Osteocyte (in vitro differentiated cells): ENCODE results near the gene GNAI2. TPM values are rescaled to one million over a fixed set of nuclear protein-coding genes. Genes with fewer than 3 reads are reported as not detected.

Source experiments
- DNase-seq: peaks from one replicate; pipeline ENCODE4 v3.0.0; 2021; ENCODE audit warnings: mixed read lengths; ENCODE audit not compliant: unreplicated experiment; ENCODE audit errors: extremely low spot score
- H3K27ac Mint-ChIP-seq: one replicate; pipeline ENCODE4 v1.8.0; 2021; ENCODE audit warnings: mild to moderate bottlenecking, mixed read lengths; ENCODE audit not compliant: unreplicated experiment
- H3K27me3 Mint-ChIP-seq: one replicate; pipeline ENCODE4 v1.8.0; 2021; ENCODE audit warnings: mixed read lengths; ENCODE audit not compliant: unreplicated experiment
- H3K36me3 Mint-ChIP-seq: one replicate; pipeline ENCODE4 v1.8.0; 2021; ENCODE audit warnings: mixed read lengths; ENCODE audit not compliant: unreplicated experiment
- H3K4me1 Mint-ChIP-seq: one replicate; pipeline ENCODE4 v1.8.0; 2021; ENCODE audit warnings: mixed read lengths; ENCODE audit not compliant: unreplicated experiment
- H3K4me3 Mint-ChIP-seq: one replicate; pipeline ENCODE4 v1.8.0; 2021; ENCODE audit warnings: mild to moderate bottlenecking, moderate library complexity, mixed read lengths; ENCODE audit not compliant: unreplicated experiment
- H3K9me3 Mint-ChIP-seq: one replicate; pipeline ENCODE4 v1.8.0; 2021; ENCODE audit warnings: mixed read lengths; ENCODE audit not compliant: unreplicated experiment
- CTCF ChIP-seq: fragments of 200-600 bp; sonication (generic); IDR thresholded peaks from 2 replicates; pipeline ENCODE4 v1.5.0; 2021; ENCODE audit warnings: antibody characterized with exemption, mild to moderate bottlenecking, moderate library complexity
- total RNA-seq: library from RNA; stranded (reverse); gene quantifications from 2 replicates; pipeline ENCODE4 v1.2.1, GENCODE V29; 2021

Gene GNAI2
- total RNA-seq, 1 donor from 2014 or later = 340 TPM

- DNase-seq = no peak
- Mint-ChIP-seq H3K9me3 (no peaks in the 10 kb centered on the region), H3K4me3 (no peak overlapping the region), H3K4me1 (peaks cover 86% of the 10 kb centered on the region), H3K27ac (peak overlapping the region; percentile 89), H3K27me3 (no peaks in the 10 kb centered on the region), H3K36me3 (no peaks in the 10 kb centered on the region)
- no peak for TF ChIP-seq CTCF
Observed at GRCh38 chr3:50264964-50265485, 29.0 kb downstream of the GNAI2 start.

GRCh38 chr3:50265571-50265970 is 29.6 kb downstream of the GNAI2 start:
- peaks cover 84% of the 10 kb centered on the region for H3K4me1 Mint-ChIP-seq
- H3K27me3 Mint-ChIP-seq = no peaks in the 10 kb centered on the region
- TF ChIP-seq CTCF = no peak
- no peaks in the 10 kb centered on the region for H3K9me3 Mint-ChIP-seq
- H3K27ac Mint-ChIP-seq = peak overlapping the region; percentile 70
- no peak overlapping the region for H3K4me3 Mint-ChIP-seq
- H3K36me3 Mint-ChIP-seq = no peaks in the 10 kb centered on the region
- DNase-seq = no peak

- DNase-seq = no peak
- Mint-ChIP-seq H3K9me3 (no peaks in the 10 kb centered on the region), H3K27ac (peak overlapping the region; percentile 70), H3K4me3 (no peak overlapping the region), H3K27me3 (no peaks in the 10 kb centered on the region), H3K4me1 (peaks cover 80% of the 10 kb centered on the region), H3K36me3 (no peaks in the 10 kb centered on the region)
- TF ChIP-seq CTCF = no peak
Observed at GRCh38 chr3:50266017-50266416, 30.0 kb downstream of the GNAI2 start.

GRCh38 chr3:50266836-50267235 is 30.8 kb downstream of the GNAI2 start:
- H3K27me3 Mint-ChIP-seq = no peaks in the 10 kb centered on the region
- DNase-seq = no peak
- TF ChIP-seq CTCF = no peak
- peak overlapping the region; percentile 57 for H3K27ac Mint-ChIP-seq
- peak overlapping the region; percentile 51 for H3K4me3 Mint-ChIP-seq
- no peaks in the 10 kb centered on the region for H3K9me3 Mint-ChIP-seq
- H3K4me1 Mint-ChIP-seq = peaks cover 74% of the 10 kb centered on the region
- no peaks in the 10 kb centered on the region for H3K36me3 Mint-ChIP-seq

GRCh38 chr3:50267280-50267913 is 31.4 kb downstream of the GNAI2 start:
- Mint-ChIP-seq H3K27ac (peak overlapping the region; percentile 57), H3K4me3 (peak overlapping the region; percentile 51)

More at GRCh38 chr3:50267280-50267913, 31.4 kb downstream of the GNAI2 start:
- DNase-seq = no peak
- Mint-ChIP-seq H3K9me3 (no peaks in the 10 kb centered on the region), H3K36me3 (no peaks in the 10 kb centered on the region), H3K4me1 (peaks cover 73% of the 10 kb centered on the region), H3K27me3 (no peaks in the 10 kb centered on the region)
- TF ChIP-seq CTCF = no peak
